Measurements from ENCODE around the gene CCNQ.

The CCNQ gene

DNA sequence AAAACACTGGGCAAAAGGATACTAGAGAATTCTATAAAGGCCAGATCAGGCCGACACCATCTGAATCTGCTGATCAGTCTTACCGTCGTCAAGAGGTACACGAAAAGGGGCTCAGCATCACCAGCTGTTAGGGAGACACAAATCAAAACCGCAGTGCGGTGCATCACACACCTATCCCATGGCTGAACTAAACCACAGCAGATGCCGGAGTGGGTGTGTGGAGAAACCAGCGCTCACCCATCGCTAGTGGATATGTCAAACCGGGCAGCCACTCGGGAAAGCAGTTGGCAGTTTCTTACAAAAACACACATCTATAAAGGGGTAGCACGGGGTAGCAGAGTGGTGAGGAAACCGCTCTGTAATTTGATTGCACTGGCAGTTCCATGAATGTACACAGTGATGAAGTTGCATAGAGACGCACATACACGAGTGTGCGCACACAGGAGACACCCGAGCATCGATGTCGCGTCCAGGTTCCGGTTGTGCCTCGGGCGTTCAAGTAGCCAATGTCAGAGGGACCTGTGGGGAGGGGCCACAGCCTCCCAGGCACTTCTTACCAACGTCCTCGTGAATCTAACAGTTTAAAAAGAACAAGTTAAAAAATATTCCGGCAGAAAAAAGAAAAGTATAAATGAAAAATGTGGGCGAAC, 23.1 kb upstream of the CCNQ start:
- ChIA-PET POLR2A (no interaction called here), CTCF (interaction anchor here (1.3 to 2.0 kb wide), 3 partner anchors 15 to 83 kb away, joined by 5 to 10 read pairs (median 5); no protein-coding TSS in a partner anchor)
- TF ChIP-seq ZNF514 (tag by site-specific recombination; IDR thresholded peaks at IDR 0.05): no peak
- TF ChIP-seq ZNF146 (tag by site-specific recombination; IDR thresholded peaks at IDR 0.05): no peak

GRCh38 chrX:153620576-153620975, 21.6 kb upstream of the CCNQ start:
- TF ChIP-seq ZNF366 (tag by site-specific recombination; conservative IDR thresholded peaks at IDR 0.05) (no peak), ZBTB17 (tag by site-specific recombination; IDR thresholded peaks at IDR 0.05) (no peak), PBX3 (CRISPR knock-in tag; IDR thresholded peaks at IDR 0.05) (no peak), ZNF202 (tag by site-specific recombination; IDR thresholded peaks at IDR 0.05; ENCODE audit: borderline replicate concordance) (no peak), ZNF626 (tag by site-specific recombination; IDR thresholded peaks at IDR 0.05) (no peak), GLIS1 (tag by site-specific recombination; IDR thresholded peaks at IDR 0.05) (no peak), ZNF571 (tag by site-specific recombination; IDR thresholded peaks at IDR 0.05) (no peak), ZNF433 (tag by site-specific recombination; IDR thresholded peaks at IDR 0.05; ENCODE audit: low read depth) (no peak), CTCF (tag by site-specific recombination; IDR thresholded peaks at IDR 0.05) (no peak), KLF8 (tag by site-specific recombination; IDR thresholded peaks at IDR 0.05) (no peak), ELK4 (IDR thresholded peaks at IDR 0.05; ENCODE audit: borderline replicate concordance, low read depth, low read length) (no peak), ZNF513 (tag by site-specific recombination; IDR thresholded peaks at IDR 0.05) (no peak), ZNF311 (tag by site-specific recombination; IDR thresholded peaks at IDR 0.05; ENCODE audit: borderline replicate concordance) (no peak), SETDB1 (IDR thresholded peaks at IDR 0.05; ENCODE audit: insufficient read length, low read length) (no peak), ZNF2 (tag by site-specific recombination; IDR thresholded peaks at IDR 0.05) (no peak), ZNF707 (tag by site-specific recombination; IDR thresholded peaks at IDR 0.05) (no peak), ZNF394 (tag by site-specific recombination; IDR thresholded peaks at IDR 0.05; ENCODE audit: borderline replicate concordance) (no peak), ZNF391 (tag by site-specific recombination; IDR thresholded peaks at IDR 0.05; ENCODE audit: borderline replicate concordance, low read depth) (no peak)
- CTCF ChIA-PET: no interaction called here
- no peaks in the 10 kb centered on the region for H3K4me1 ChIP-seq (ENCODE audit: control insufficient read depth, insufficient read depth, low read length)
- no peaks in the 10 kb centered on the region for H3K9me3 ChIP-seq (ENCODE audit: control insufficient read depth, insufficient read depth, low read depth, low read length)
- H3K4me3 ChIP-seq (ENCODE audit: low read depth, low read length): no peak overlapping the region
- POLR2A ChIA-PET: no interaction called here
- no peaks in the 10 kb centered on the region for H3K36me3 ChIP-seq (ENCODE audit: control insufficient read depth in 2 of 2, insufficient read depth in 1 of 2, low read length in 2 of 2)
- no peak overlapping the region for H3K27ac ChIP-seq (ENCODE audit: extremely low read depth, low read depth, low read length)

More for the DNA sequence above, 23.1 kb upstream of the CCNQ start:
- Histone ChIP-seq H3K4me3 (ENCODE audit: low read depth, low read length) (no peak overlapping the region), H3K27ac (ENCODE audit: extremely low read depth, low read depth, low read length) (no peak overlapping the region), H3K9me3 (ENCODE audit: control insufficient read depth, insufficient read depth, low read depth, low read length) (no peaks in the 10 kb centered on the region), H3K36me3 (ENCODE audit: control insufficient read depth in 2 of 2, insufficient read depth in 1 of 2, low read length in 2 of 2) (no peaks in the 10 kb centered on the region), H3K4me1 (ENCODE audit: control insufficient read depth, insufficient read depth, low read length) (no peaks in the 10 kb centered on the region)
